OCI-LY1 (cell line): ENCODE results near the gene RASGEF1C.

Source experiments
- EZH2 ChIP-seq: fragments of 200-600 bp; sonication (generic), shearing (Covaris generic); IDR thresholded peaks from 2 replicates; pipeline ENCODE4 v1.8.0; 2017; ENCODE audit warnings: borderline replicate concordance, mixed run types, mild to moderate bottlenecking, antibody characterized with exemption, low read length, moderate library complexity, mixed read lengths
- TF ChIP-seq, protein P1 (sequence below): fragments of 200-600 bp; sonication (generic), shearing (Covaris generic); IDR thresholded peaks from 2 replicates; pipeline ENCODE4 v1.5.1; 2017; ENCODE audit warnings: mild to moderate bottlenecking, antibody characterized with exemption, low read length, moderate library complexity, mixed read lengths

DNA sequence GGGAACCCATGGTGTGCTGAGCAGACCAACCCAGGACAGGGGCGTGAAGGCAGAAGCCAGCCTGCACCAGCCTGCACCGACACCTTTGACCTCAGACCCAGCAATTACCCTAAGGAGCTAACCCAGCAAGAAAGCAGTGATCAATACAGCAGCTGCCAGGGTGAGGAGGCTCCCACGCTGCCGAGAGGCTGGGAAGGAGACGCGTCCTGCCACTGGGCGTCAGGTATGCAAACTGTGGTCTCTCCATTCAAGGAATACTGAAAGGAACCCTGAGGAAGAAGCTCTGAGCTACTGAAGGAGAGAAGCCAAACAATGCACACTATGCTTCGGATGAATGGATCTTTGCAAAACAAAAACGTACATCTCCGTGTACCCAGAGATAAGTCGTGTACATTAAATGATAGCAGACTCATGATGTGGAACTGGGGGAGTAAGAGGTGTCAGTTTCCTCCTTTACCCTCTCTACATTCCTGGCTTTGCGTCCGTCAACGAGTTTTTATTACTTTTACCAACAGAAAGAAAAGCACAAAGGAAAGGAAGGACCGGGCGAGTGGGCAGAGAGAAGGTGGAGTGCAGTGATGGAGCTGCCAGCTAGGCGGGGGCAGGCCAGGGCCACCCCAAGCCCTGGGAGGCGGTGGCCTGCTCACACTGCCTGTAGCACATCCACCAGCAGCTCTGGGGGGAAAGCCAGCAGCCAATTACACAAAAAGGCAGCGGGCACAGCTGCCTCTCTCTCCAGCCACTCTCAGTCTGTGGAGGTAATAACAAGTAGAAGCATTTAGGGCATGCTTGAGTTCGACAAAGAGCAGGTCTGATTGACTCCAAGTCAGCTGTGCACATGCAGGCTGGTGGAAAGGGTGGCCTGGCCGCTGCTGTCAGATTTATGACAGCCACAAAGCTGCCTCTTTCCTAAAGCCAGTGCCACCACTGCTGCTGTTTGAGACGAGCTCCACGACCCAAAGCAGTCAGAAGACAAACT, 29.3 kb downstream of the RASGEF1C start:
- TF ChIP-seq, protein P1, sequence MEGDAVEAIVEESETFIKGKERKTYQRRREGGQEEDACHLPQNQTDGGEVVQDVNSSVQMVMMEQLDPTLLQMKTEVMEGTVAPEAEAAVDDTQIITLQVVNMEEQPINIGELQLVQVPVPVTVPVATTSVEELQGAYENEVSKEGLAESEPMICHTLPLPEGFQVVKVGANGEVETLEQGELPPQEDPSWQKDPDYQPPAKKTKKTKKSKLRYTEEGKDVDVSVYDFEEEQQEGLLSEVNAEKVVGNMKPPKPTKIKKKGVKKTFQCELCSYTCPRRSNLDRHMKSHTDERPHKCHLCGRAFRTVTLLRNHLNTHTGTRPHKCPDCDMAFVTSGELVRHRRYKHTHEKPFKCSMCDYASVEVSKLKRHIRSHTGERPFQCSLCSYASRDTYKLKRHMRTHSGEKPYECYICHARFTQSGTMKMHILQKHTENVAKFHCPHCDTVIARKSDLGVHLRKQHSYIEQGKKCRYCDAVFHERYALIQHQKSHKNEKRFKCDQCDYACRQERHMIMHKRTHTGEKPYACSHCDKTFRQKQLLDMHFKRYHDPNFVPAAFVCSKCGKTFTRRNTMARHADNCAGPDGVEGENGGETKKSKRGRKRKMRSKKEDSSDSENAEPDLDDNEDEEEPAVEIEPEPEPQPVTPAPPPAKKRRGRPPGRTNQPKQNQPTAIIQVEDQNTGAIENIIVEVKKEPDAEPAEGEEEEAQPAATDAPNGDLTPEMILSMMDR, result no peak
- TF ChIP-seq EZH2, result no peak
